B cell (primary cell): ENCODE results near the gene CBX5. TPM values are rescaled to one million over a fixed set of nuclear protein-coding genes. Genes with fewer than 3 reads are reported as not detected.

Experiments
- ATAC-seq: fragments of 200-7000 bp; cut with Tn5 transposase; one replicate; pipeline ENCODE4 v1.10.0; 2021; ENCODE audit warnings: low read depth, mild to moderate bottlenecking, moderate number of reproducible peaks, moderate library complexity
- CTCF ChIA-PET: fragments of 350-600 bp; sonication (Branson Sonifier 250); formaldehyde crosslinking; loops from one replicate; lab custom pipeline; 2021; ENCODE audit warnings: antibody characterized with exemption, inconsistent platforms; lab: Charles Lee
- POLR2A ChIA-PET: fragments of 350-600 bp; sonication (Branson Sonifier 250); formaldehyde crosslinking; loops from one replicate; lab custom pipeline; 2021; ENCODE audit warnings: antibody characterized with exemption; lab: Charles Lee
- DNase-seq: peaks from one replicate; pipeline ENCODE4 v3.0.0; 2013
- H2AFZ ChIP-seq: 2 replicates; pipeline ENCODE4 v1.6.1; 2012; ENCODE audit warnings: mild to moderate bottlenecking, low read depth, low read length; ENCODE audit not compliant: insufficient read depth, poor library complexity, severe bottlenecking
- H3K27ac ChIP-seq, 2 donors: 1 replicate in 1 of 2; 2 replicates in 1 of 2; pipeline ENCODE4 v1.5.1; 2012 to 2013; ENCODE audit warnings: low read length in 2 of 2, mild to moderate bottlenecking in 2 of 2, moderate library complexity in 1 of 2
- H3K27me3 ChIP-seq, 4 experiments: fragments of 200-600 bp in 1 of 4; sonication (generic) in 1 of 4; replicated peaks in 1 of 4; 1 replicate in 2 of 4; 2 replicates in 2 of 4; pipeline versions ENCODE4 v1.6.1 to v1.7.0; 2013 to 2016; ENCODE audit warnings: low read length in 3 of 4, mild to moderate bottlenecking in 2 of 4, mixed read lengths in 1 of 4, moderate library complexity in 1 of 4; ENCODE audit not compliant: insufficient read depth in 4 of 4, control insufficient read depth in 3 of 4; ENCODE audit errors: control extremely low read depth in 1 of 4
- H3K36me3 ChIP-seq, 2 experiments: replicated peaks in 1 of 2; 1 replicate in 1 of 2; 2 replicates in 1 of 2; pipeline versions ENCODE4 v1.6.1 to v1.7.1; 2013; ENCODE audit warnings: low read length in 1 of 2; ENCODE audit not compliant: insufficient read depth in 2 of 2, control insufficient read depth in 1 of 2; ENCODE audit errors: control extremely low read depth in 1 of 2, extremely low read depth in 1 of 2
- H3K4me1 ChIP-seq, 2 donors: fragments of 200-600 bp in 1 of 2; sonication (generic) in 1 of 2; 1 replicate in 1 of 2; 2 replicates in 1 of 2; pipeline versions ENCODE4 v1.5.1 to v1.6.1; 2013 to 2017; ENCODE audit warnings: low read length in 2 of 2; ENCODE audit not compliant: control insufficient read depth in 2 of 2, insufficient read depth in 2 of 2
- H3K4me2 ChIP-seq: replicated peaks from 2 replicates; pipeline ENCODE3; 2012; ENCODE audit warnings: mild to moderate bottlenecking, low read depth, low read length; ENCODE audit not compliant: poor library complexity, severe bottlenecking
- H3K4me3 ChIP-seq, 5 experiments: fragments of 200-600 bp in 1 of 5; sonication (generic) in 1 of 5; 1 replicate in 3 of 5; 2 replicates in 2 of 5; pipeline versions ENCODE4 v1.5.1 to v1.7.0; 2011 to 2016; ENCODE audit warnings: low read length in 4 of 5, mild to moderate bottlenecking in 4 of 5, low read depth in 2 of 5, control low read depth in 1 of 5, moderate library complexity in 1 of 5; ENCODE audit not compliant: insufficient read depth in 1 of 5; ENCODE audit errors: control extremely low read depth in 1 of 5, extremely low read depth in 1 of 5
- H3K79me2 ChIP-seq: fragments of 200-600 bp; sonication (generic); one replicate; pipeline ENCODE4 v1.6.0; 2016; ENCODE audit warnings: low read length; ENCODE audit not compliant: control insufficient read depth, insufficient read depth
- H3K9ac ChIP-seq: fragments of 200-600 bp; sonication (generic); 2 replicates; pipeline ENCODE4 v1.6.1; 2017; ENCODE audit warnings: mild to moderate bottlenecking, low read length, moderate library complexity
- H3K9me3 ChIP-seq, 3 donors: one replicate each; pipeline versions ENCODE4 v1.6.1 to v1.7.1; 2013; ENCODE audit warnings: low read length in 2 of 3; ENCODE audit not compliant: control insufficient read depth in 2 of 3, insufficient read depth in 1 of 3; ENCODE audit errors: control extremely low read depth in 1 of 3
- H4K20me1 ChIP-seq: 2 replicates; pipeline ENCODE4 v1.6.0; 2012; ENCODE audit warnings: mild to moderate bottlenecking, low read length; ENCODE audit not compliant: insufficient read depth, control insufficient read depth, poor library complexity, severe bottlenecking
- H3K27ac Mint-ChIP-seq: one replicate; pipeline ENCODE4 v1.8.0; 2021; ENCODE audit warnings: mixed read lengths
- H3K27me3 Mint-ChIP-seq: one replicate; pipeline ENCODE4 v1.8.0; 2021; ENCODE audit warnings: mixed read lengths
- H3K4me1 Mint-ChIP-seq: one replicate; pipeline ENCODE4 v1.8.0; 2021; ENCODE audit warnings: mixed read lengths
- H3K4me3 Mint-ChIP-seq: one replicate; pipeline ENCODE4 v1.8.0; 2021; ENCODE audit warnings: mixed read lengths
- H3K9me3 Mint-ChIP-seq: one replicate; pipeline ENCODE4 v1.8.0; 2022; ENCODE audit warnings: mixed read lengths; ENCODE audit not compliant: insufficient read depth
- EZH2 ChIP-seq: IDR thresholded peaks from 2 replicates; pipeline ENCODE4 v1.6.1; 2012; ENCODE audit warnings: borderline replicate concordance, low read depth, mild to moderate bottlenecking, moderate library complexity, low read length; ENCODE audit not compliant: insufficient read depth, poor library complexity, severe bottlenecking
- WGBS: methylation state at CpG from one replicate; pipeline ENCODE4 v1.1.5; 2013; ENCODE audit warnings: missing lambda C conversion rate; ENCODE audit not compliant: insufficient coverage; 5-methylcytosine and 5-hydroxymethylcytosine counted together
- intact Hi-C: fragments of 100-400 bp; cut with micrococcal nuclease; formaldehyde crosslinking; loops from one replicate; pipeline ENCODE4 v1.10.0; 2022
- polyA plus RNA-seq: library from polyadenylated mRNA; depleted of rRNA; stranded (reverse); fragments of >200 nt; gene quantifications from 2 replicates; pipeline ENCODE4 v1.2.3, GENCODE V29; 2012
- total RNA-seq, 2 donors: library from RNA; stranded (reverse); fragments of 120-200 nt in 1 of 2; gene quantifications; 1 replicate in 1 of 2; 2 replicates in 1 of 2; pipeline versions ENCODE4 v1.2.3 to v1.2.4, GENCODE V29; 2013 to 2022
- TF ChIP-seq, protein P1 (sequence below): fragments of 200-600 bp; IDR thresholded peaks from one replicate; pipeline ENCODE4 v1.8.0; 2022; ENCODE audit warnings: antibody characterized with exemption, mild to moderate bottlenecking

Gene CBX5
- total and polyA plus RNA-seq, 2 donors (not counting 1 experiment from before 2014, with no cell fraction given): 10.5 to 66.2 TPM

DNA sequence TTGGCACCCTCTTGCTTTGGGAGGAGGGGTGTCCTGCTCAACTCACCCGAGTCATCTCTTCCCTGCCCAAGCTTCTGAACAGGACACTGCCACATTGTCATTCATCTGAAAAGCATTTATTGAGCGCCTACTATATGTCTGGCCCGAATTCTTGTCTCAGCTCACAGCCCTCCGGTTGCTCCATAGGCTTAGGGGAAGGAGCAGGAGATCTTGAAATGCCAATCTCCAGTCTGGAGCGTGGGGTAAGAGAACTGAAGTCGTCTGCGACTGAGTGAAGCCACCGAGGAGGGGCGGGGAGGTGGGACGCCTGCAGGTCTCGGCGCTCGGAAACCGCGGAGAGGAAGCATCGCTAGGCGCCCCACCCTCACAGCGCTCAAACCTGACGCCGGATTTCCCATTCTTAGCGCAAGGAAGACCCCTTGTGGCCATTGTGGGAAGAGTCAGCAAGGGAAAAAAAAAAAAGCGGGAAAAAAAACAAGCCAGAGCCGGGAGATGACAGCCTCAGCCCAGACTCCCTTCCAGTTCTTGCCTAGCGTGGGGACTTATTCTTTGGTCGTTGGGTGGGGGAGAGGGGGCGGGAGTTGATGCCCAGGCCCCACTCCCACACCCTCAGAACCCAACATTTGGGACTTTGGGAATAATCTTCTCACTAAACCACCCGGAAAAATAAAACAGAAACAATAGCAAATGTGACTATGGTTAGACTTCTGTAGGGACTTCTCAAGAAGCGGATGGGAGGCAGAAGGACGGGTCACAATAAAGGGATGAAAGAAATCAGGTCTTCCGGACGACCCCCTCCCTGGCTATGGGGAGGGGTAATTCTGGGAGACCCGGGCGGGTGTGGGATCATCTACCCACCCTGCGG is 62.9 kb downstream of the CBX5 start:
- no peaks in the 10 kb centered on the region for H4K20me1 ChIP-seq
- Mint-ChIP-seq H3K4me3 (peak overlapping the region; percentile 90), H3K27ac (peak overlapping the region; percentile 89), H3K9me3 (no peaks in the 10 kb centered on the region), H3K27me3 (peaks cover 2% of the 10 kb centered on the region), H3K4me1 (peaks cover 44% of the 10 kb centered on the region)
- no peaks in the 10 kb centered on the region for H3K36me3 ChIP-seq
- TF ChIP-seq EZH2: no peak
- TF ChIP-seq, protein P1, sequence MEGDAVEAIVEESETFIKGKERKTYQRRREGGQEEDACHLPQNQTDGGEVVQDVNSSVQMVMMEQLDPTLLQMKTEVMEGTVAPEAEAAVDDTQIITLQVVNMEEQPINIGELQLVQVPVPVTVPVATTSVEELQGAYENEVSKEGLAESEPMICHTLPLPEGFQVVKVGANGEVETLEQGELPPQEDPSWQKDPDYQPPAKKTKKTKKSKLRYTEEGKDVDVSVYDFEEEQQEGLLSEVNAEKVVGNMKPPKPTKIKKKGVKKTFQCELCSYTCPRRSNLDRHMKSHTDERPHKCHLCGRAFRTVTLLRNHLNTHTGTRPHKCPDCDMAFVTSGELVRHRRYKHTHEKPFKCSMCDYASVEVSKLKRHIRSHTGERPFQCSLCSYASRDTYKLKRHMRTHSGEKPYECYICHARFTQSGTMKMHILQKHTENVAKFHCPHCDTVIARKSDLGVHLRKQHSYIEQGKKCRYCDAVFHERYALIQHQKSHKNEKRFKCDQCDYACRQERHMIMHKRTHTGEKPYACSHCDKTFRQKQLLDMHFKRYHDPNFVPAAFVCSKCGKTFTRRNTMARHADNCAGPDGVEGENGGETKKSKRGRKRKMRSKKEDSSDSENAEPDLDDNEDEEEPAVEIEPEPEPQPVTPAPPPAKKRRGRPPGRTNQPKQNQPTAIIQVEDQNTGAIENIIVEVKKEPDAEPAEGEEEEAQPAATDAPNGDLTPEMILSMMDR: peak; percentile 71
- DNase-seq (peak; percentile 92), ATAC-seq (peak; percentile 64)
- H3K4me2 ChIP-seq: peak overlapping the region; percentile 84
- H3K9ac ChIP-seq: peak overlapping the region; percentile 58
- intact Hi-C loops: loop anchor here (1.0 to 10.0 kb wide), 3 partner anchors 28 to 492 kb away; partner anchors contain the start of gene CALCOCO1
- peak overlapping the region; percentile 25 to 59 for H3K27ac ChIP-seq
- H3K4me3 ChIP-seq: peak overlapping the region; percentile 32 to 66 (median 48)
- peaks cover 36 to 46% of the 10 kb centered on the region in 2 donors for H3K4me1 ChIP-seq
- no peaks in the 10 kb centered on the region for H3K79me2 ChIP-seq
- ChIA-PET POLR2A (interaction anchor here (0.7 to 1.5 kb wide), 2 partner anchors 108 to 210 kb away, joined by 3 to 13 read pairs; partner anchors contain the start of gene COPZ1), CTCF (interaction anchor here (1.0 to 5.1 kb wide), 19 partner anchors 8 to 212 kb away, joined by 3 to 45 read pairs (median 9); partner anchors contain the start of genes CBX5, HOXC5 and SMUG1)
- WGBS: under 1% methylated on average over 25 of the region's 34 CpGs
- peaks cover 0 to 10% (median 4%) of the 10 kb centered on the region in 4 experiments for H3K27me3 ChIP-seq
- peaks cover 0 to 10% (median 0%) of the 10 kb centered on the region in 3 donors for H3K9me3 ChIP-seq
- peak overlapping the region; percentile 50 for H2AFZ ChIP-seq
